Measurements from ENCODE around the gene AIP. TPM values are rescaled to one million over a fixed set of nuclear protein-coding genes. Genes with fewer than 3 reads are reported as not detected.

The AIP gene
- total and polyA plus RNA-seq, 3 donors from 2014 or later = 34.6 to 61.7 (median 60.7) TPM

DNA sequence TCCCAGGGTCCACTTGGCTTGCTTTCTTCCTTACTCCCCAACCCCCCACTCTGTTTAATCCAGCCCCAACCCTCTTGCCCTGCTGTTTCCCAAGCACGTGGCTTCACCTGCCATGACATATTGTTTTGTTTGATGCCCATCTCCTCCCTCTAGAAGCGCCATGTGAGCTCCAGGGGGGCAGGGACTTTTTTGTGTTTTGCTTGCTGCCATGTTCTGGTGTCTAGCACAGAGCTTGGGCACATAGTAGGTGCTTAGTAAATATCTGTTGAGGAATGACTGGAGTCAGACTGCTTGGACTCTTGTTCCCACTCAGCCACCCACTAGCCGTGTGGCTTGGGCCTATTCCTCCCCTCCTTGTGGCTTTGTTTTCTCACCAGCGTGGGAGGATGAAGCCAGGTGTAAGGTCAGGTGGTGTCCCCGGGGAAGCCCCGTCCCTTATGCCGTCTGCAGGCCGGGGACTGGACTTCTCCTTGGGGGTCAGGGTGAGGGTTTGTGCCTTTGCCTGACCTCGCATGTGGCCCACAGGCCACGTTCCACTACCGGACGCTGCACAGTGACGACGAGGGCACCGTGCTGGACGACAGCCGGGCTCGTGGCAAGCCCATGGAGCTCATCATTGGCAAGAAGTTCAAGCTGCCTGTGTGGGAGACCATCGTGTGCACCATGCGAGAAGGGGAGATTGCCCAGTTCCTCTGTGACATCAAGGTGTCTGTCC, 3.8 kb downstream of the AIP start:
- no peaks in the 10 kb centered on the region for H3K36me3 ChIP-seq (ENCODE audit: low read depth, missing control alignments)
- intact Hi-C loops (cut with DNase I; ENCODE audit: low total_unique reads) = loop anchor here (10.0 kb wide), 1 partner anchor 82 kb away; the partner anchor contains the start of genes PPP1CA and TBC1D10C
- H3K9me3 ChIP-seq = no peaks in the 10 kb centered on the region

GRCh38 chr11:67489203-67489884, 6.5 kb downstream of the AIP start:
- H3K4me1 ChIP-seq = no peaks in the 10 kb centered on the region
- H3K4me3 ChIP-seq = no peak overlapping the region
- no peaks in the 10 kb centered on the region for H3K36me3 ChIP-seq (ENCODE audit: low read depth, missing control alignments)
- H3K27me3 ChIP-seq = no peaks in the 10 kb centered on the region
- DNase-seq = no peak
- no peaks in the 10 kb centered on the region for H3K9me3 ChIP-seq
- WGBS, 2 donors = 81 to 90% methylated on average over 11 to 25 of the region's 25 CpGs
- intact Hi-C loops (cut with DNase I; ENCODE audit: low total_unique reads) = loop anchor here (10.0 kb wide), 1 partner anchor 85 kb away; the partner anchor contains the start of genes PPP1CA and TBC1D10C
- H3K27ac ChIP-seq = no peak overlapping the region
- TF ChIP-seq CTCF (IDR thresholded peaks at IDR 0.05) (no peak), POLR2A (IDR thresholded peaks at IDR 0.05) (no peak)

More for the DNA sequence above, 3.8 kb downstream of the AIP start:
- TF ChIP-seq POLR2A (IDR thresholded peaks at IDR 0.05) (no peak), CTCF (IDR thresholded peaks at IDR 0.05) (no peak)
- WGBS, 2 donors = 87% methylated on average over 13 to 20 of the region's 20 CpGs
- H3K4me3 ChIP-seq = no peak overlapping the region
- H3K27me3 ChIP-seq = no peaks in the 10 kb centered on the region
- H3K27ac ChIP-seq = no peak overlapping the region
- peaks cover 9% of the 10 kb centered on the region for H3K4me1 ChIP-seq
- no peak for DNase-seq

DNA sequence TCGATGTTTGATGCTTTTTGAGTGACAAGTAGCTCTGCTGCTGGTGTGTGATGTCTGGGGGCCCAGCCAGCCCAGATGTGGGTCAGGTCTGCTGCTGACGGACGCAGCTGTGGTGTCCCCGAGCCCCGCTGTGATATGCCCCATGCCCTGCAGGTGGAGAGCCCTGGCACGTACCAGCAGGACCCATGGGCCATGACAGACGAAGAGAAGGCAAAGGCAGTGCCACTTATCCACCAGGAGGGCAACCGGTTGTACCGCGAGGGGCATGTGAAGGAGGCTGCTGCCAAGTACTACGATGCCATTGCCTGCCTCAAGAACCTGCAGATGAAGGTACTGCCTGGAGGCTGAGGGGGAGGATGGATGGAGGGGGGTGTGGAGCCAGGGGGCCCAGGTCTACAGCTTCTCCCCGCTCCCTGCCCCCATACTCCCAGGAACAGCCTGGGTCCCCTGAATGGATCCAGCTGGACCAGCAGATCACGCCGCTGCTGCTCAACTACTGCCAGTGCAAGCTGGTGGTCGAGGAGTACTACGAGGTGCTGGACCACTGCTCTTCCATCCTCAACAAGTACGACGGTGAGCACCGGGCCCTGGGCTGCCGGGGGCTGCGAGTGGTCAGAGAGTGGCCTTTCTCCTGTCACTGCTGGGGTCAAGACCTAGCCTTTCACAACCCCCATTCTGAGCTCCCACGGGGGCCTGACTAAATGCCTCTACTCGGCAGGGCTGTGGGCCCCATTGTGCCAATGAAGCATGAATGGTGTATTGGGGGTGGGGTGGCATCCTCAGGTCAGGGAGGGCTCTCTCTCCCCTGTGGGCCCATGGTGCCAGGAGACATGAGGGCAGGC, 7.3 kb downstream of the AIP start:
- Histone ChIP-seq H3K4me1 (no peaks in the 10 kb centered on the region), H3K36me3 (ENCODE audit: low read depth, missing control alignments) (no peaks in the 10 kb centered on the region), H3K4me3 (no peak overlapping the region), H3K27me3 (no peaks in the 10 kb centered on the region), H3K27ac (no peak overlapping the region), H3K9me3 (no peaks in the 10 kb centered on the region)
- intact Hi-C loops (cut with DNase I; ENCODE audit: low total_unique reads) = loop anchor here (10.0 kb wide), 1 partner anchor 85 kb away; the partner anchor contains the start of genes PPP1CA and TBC1D10C
- 88 to 98% methylated on average over 4 to 23 of the region's 23 CpGs for WGBS, 2 donors
- TF ChIP-seq CTCF (IDR thresholded peaks at IDR 0.05) (no peak), POLR2A (IDR thresholded peaks at IDR 0.05) (no peak)
- DNase-seq = no peak

- 78 to 90% methylated on average over 2 to 12 of the region's 15 CpGs for WGBS, 2 donors
- H3K27me3 ChIP-seq = no peaks in the 10 kb centered on the region
- H3K4me1 ChIP-seq = no peaks in the 10 kb centered on the region
- H3K27ac ChIP-seq = no peak overlapping the region
- intact Hi-C loops (cut with DNase I; ENCODE audit: low total_unique reads) = no loop called here
- H3K36me3 ChIP-seq (ENCODE audit: low read depth, missing control alignments) = no peaks in the 10 kb centered on the region
- no peaks in the 10 kb centered on the region for H3K9me3 ChIP-seq
- no peak for DNase-seq
- TF ChIP-seq POLR2A (IDR thresholded peaks at IDR 0.05) = no peak
- no peak for TF ChIP-seq CTCF (IDR thresholded peaks at IDR 0.05)
- H3K4me3 ChIP-seq = no peak overlapping the region
Measured at GRCh38 chr11:67490727-67491065, 7.9 kb downstream of the AIP start.

Measured in testis (tissue), 3 donors.